Measurements from ENCODE around the gene GALNT9.

GALNT9 gene

GRCh38 chr12:132179431-132180362, 149.7 kb downstream of the GALNT9 start:
- DNase-seq: no peak

GRCh38 chr12:132178801-132179401, 150.5 kb downstream of the GALNT9 start:
- peak in 3 of 5 experiments; percentile 30 to 82 (median 43) for DNase-seq

- no peak for DNase-seq
Observed at GRCh38 chr12:132178316-132178715, 151.1 kb downstream of the GALNT9 start.

- DNase-seq: no peak
Observed at GRCh38 chr12:132176920-132177551, 152.4 kb downstream of the GALNT9 start.

GRCh38 chr12:132176385-132176919, 152.9 kb downstream of the GALNT9 start:
- no peak for DNase-seq

- DNase-seq: no peak
Observed at GRCh38 chr12:132175496-132176384, 153.6 kb downstream of the GALNT9 start.

GRCh38 chr12:132174839-132175490, 154.4 kb downstream of the GALNT9 start:
- no peak for DNase-seq

- DNase-seq: peak in 1 of 5 experiments; percentile 2
Observed at GRCh38 chr12:132174015-132174838, 155.2 kb downstream of the GALNT9 start.

- DNase-seq: peak in 2 of 5 experiments; percentile 6 to 59
Observed at GRCh38 chr12:132173135-132174014, 156.0 kb downstream of the GALNT9 start.

- DNase-seq: peak in 1 of 5 experiments; percentile 3
Observed at GRCh38 chr12:132172619-132173018, 156.8 kb downstream of the GALNT9 start.

GRCh38 chr12:132171968-132172521, 157.3 kb downstream of the GALNT9 start:
- peak in 1 of 5 experiments; percentile 2 for DNase-seq

- peak in 2 of 5 experiments; percentile 1 to 3 for DNase-seq
Observed at GRCh38 chr12:132171293-132171967, 158.0 kb downstream of the GALNT9 start.

- peak in 2 of 5 experiments; percentile 1 to 2 for DNase-seq
Observed at GRCh38 chr12:132170637-132171292, 158.6 kb downstream of the GALNT9 start.

GRCh38 chr12:132170094-132170636, 159.2 kb downstream of the GALNT9 start:
- peak in 1 of 5 experiments; percentile 2 for DNase-seq

GRCh38 chr12:132169376-132169775, 160.0 kb downstream of the GALNT9 start:
- DNase-seq: peak in 2 of 5 experiments; percentile 2

- peak in 1 of 5 experiments; percentile 5 for DNase-seq
Observed at GRCh38 chr12:132168311-132169031, 160.9 kb downstream of the GALNT9 start.
